Subcutaneous preadipocyte (primary cell): ENCODE results near the gene PKD2. TPM values are rescaled to one million over a fixed set of nuclear protein-coding genes. Genes with fewer than 3 reads are reported as not detected.

Experiments
- small RNA-seq: library from RNA; depleted of rRNA; stranded (forward); fragments of <200 nt; gene quantifications from one replicate; pipeline ENCODE3, GENCODE V24; 2012
- total RNA-seq: library from RNA; depleted of rRNA; stranded (reverse); fragments of >200 nt; gene quantifications from 2 replicates; pipeline ENCODE4 v1.2.3, GENCODE V29; 2012

The PKD2 gene
- 41.9 and 45.0 TPM in 2 replicates for total RNA-seq

GRCh38 chr4:88007304-88008121, at the start of gene PKD2:
PKD2 (plus strand) TSS chr4:88007635; CDS start chr4:88007734, 99 bp downstream.

GRCh38 chr4:87975466-87975865, 32.0 kb upstream of the PKD2 start, which contains the start of gene SPP1:
SPP1 (plus strand) TSS chr4:87975714; CDS start chr4:87976896, 1,182 bp downstream.

Small RNA genes within 50 kb of the gene (small RNA-seq; reads per million reads assigned to genes)
- not detected for gene RNU1-36P

Other genes starting within 250 kb of the PKD2 start
- not detected in 2 replicates for gene IBSP, start 208.1 kb upstream of the PKD2 start, total RNA-seq
- gene MEPE, start 174.7 kb upstream of the PKD2 start, total RNA-seq, result not detected in 2 replicates
- 0.37 and 0.39 TPM in 2 replicates for gene SPP1, start 31.9 kb upstream of the PKD2 start, total RNA-seq
- 0.37 and 0.39 TPM in 2 replicates for gene ABCG2, start 151.0 kb downstream of the PKD2 start, total RNA-seq